Smooth muscle cell of the brain vasculature (primary cell): ENCODE measurements around the gene VPS13C.

Experiments used
- DNase-seq: peaks from one replicate; pipeline ENCODE4 v3.0.0-alpha.2; 2012; ENCODE audit warnings: low read depth, low spot score

Gene VPS13C

GRCh38 chr15:62060113-62060895, at the start of gene VPS13C:
TSS of gene VPS13C (minus strand) at chr15:62060447. CDS start at chr15:62060374, 73 bp downstream.
- DNase-seq, result peak; percentile 79

- DNase-seq, result no peak
These were observed 49.2 kb upstream of the VPS13C start for GRCh38 chr15:62109437-62109836.

GRCh38 chr15:62108411-62108810, 48.2 kb upstream of the VPS13C start:
- no peak for DNase-seq

GRCh38 chr15:62107571-62108121, 47.4 kb upstream of the VPS13C start:
- no peak for DNase-seq

GRCh38 chr15:62106096-62106495, 45.8 kb upstream of the VPS13C start:
- DNase-seq, result no peak

- DNase-seq, result no peak
These were observed 45.0 kb upstream of the VPS13C start for GRCh38 chr15:62105266-62105665.

- DNase-seq, result no peak
These were observed 44.6 kb upstream of the VPS13C start for GRCh38 chr15:62104846-62105245.

GRCh38 chr15:62104401-62104800, 44.2 kb upstream of the VPS13C start:
- DNase-seq, result no peak

GRCh38 chr15:62103431-62103830, 43.2 kb upstream of the VPS13C start:
- DNase-seq, result no peak

GRCh38 chr15:62099094-62099601, 38.9 kb upstream of the VPS13C start:
- DNase-seq, result no peak

- no peak for DNase-seq
These were observed 34.1 kb upstream of the VPS13C start for GRCh38 chr15:62094388-62094787.

- no peak for DNase-seq
These were observed 33.6 kb upstream of the VPS13C start for GRCh38 chr15:62093809-62094208.

GRCh38 chr15:62090988-62091387, 30.7 kb upstream of the VPS13C start:
- DNase-seq, result no peak

- no peak for DNase-seq
These were observed 29.4 kb upstream of the VPS13C start for GRCh38 chr15:62089616-62090015.

- DNase-seq, result no peak
These were observed 28.1 kb upstream of the VPS13C start for GRCh38 chr15:62088353-62088693.

- DNase-seq, result no peak
These were observed 27.6 kb upstream of the VPS13C start for GRCh38 chr15:62087671-62088352.

- DNase-seq, result no peak
These were observed 25.5 kb upstream of the VPS13C start for GRCh38 chr15:62085740-62086139.

GRCh38 chr15:62083194-62084154, 23.2 kb upstream of the VPS13C start:
- DNase-seq, result no peak

- DNase-seq, result no peak
These were observed 19.3 kb upstream of the VPS13C start for GRCh38 chr15:62079594-62079993.

GRCh38 chr15:62075595-62076277, 15.5 kb upstream of the VPS13C start:
- DNase-seq, result no peak

- DNase-seq, result no peak
These were observed 11.6 kb upstream of the VPS13C start for GRCh38 chr15:62071711-62072308.
